Skeletal muscle satellite cell (primary cell): ENCODE data around the gene TMEM151A.
A peak's percentile ranks its signal among the peaks of the same experiment; 100 is the strongest.
"Not testable (repeated sequence)": the region's sequence is repeated elsewhere in the genome, so short reads cannot be mapped to it uniquely, and the experiment has no call there.

Source experiments
- H3K27me3 ChIP-seq: 2 replicates; pipeline ENCODE4 v1.7.0; 2013; ENCODE audit warnings: low read length; ENCODE audit not compliant: control insufficient read depth, insufficient read depth
- H3K36me3 ChIP-seq: 2 replicates; pipeline ENCODE4 v1.7.0; 2013; ENCODE audit warnings: mild to moderate bottlenecking, control low read depth, low read length; ENCODE audit not compliant: insufficient read depth
- H3K4me1 ChIP-seq: 2 replicates; pipeline ENCODE4 v1.7.0; 2013; ENCODE audit warnings: low read length; ENCODE audit not compliant: control insufficient read depth, insufficient read depth
- H3K4me2 ChIP-seq: 2 replicates; pipeline ENCODE4 v1.7.0; 2013; ENCODE audit warnings: mild to moderate bottlenecking, low read length
- H3K4me3 ChIP-seq: 2 replicates; pipeline ENCODE4 v1.7.0; 2013; ENCODE audit warnings: low read length
- H3K9ac ChIP-seq: 2 replicates; pipeline ENCODE4 v1.7.0; 2013; ENCODE audit warnings: mild to moderate bottlenecking, low read depth, low read length, moderate library complexity
- H3K9me3 ChIP-seq: replicated peaks from 2 replicates; pipeline ENCODE4 v1.7.0; 2013; ENCODE audit warnings: mild to moderate bottlenecking, control low read depth, low read length

TMEM151A gene

GRCh38 chr11:66294626-66295620 is 3.2 kb downstream of the TMEM151A start:
- no peak overlapping the region for H3K4me2 ChIP-seq
- no peaks in the 10 kb centered on the region for H3K9me3 ChIP-seq
- peaks cover 3% of the 10 kb centered on the region for H3K4me1 ChIP-seq
- H3K36me3 ChIP-seq, result no peaks in the 10 kb centered on the region
- peaks cover 54% of the 10 kb centered on the region for H3K27me3 ChIP-seq
- H3K9ac ChIP-seq, result no peak overlapping the region
- H3K4me3 ChIP-seq, result no peak overlapping the region

DNA sequence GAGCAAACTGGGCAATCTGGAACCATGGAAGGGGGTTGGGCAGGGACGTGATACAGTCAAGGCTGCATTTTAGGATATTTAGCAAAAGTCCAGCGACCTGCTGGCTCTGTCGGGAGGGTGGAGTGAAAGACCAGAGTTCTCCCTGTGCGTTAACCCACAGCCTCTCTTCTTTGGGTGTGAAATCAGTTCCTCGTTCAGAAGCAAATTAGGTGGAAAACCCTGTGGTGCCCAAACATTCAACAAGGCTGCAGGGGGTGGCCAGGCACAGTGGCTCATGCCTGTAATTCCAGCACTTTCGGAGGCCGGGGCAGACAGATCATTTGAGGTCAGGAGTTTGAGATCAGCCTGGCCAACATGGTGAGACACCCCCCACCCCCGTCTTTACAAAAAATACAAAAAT is 5.9 kb downstream of the TMEM151A start:
- Histone ChIP-seq H3K4me2 (no peak overlapping the region), H3K4me3 (no peak overlapping the region), H3K9ac (no peak overlapping the region), H3K36me3 (no peaks in the 10 kb centered on the region), H3K9me3 (no peaks in the 10 kb centered on the region), H3K4me1 (no peaks in the 10 kb centered on the region), H3K27me3 (peaks cover 37% of the 10 kb centered on the region)

- Histone ChIP-seq H3K9me3 (no peaks in the 10 kb centered on the region), H3K4me1 (no peaks in the 10 kb centered on the region), H3K4me3 (no peak overlapping the region), H3K27me3 (peaks cover 21% of the 10 kb centered on the region), H3K4me2 (no peak overlapping the region), H3K36me3 (no peaks in the 10 kb centered on the region), H3K9ac (no peak overlapping the region)
These were observed 7.5 kb downstream of the TMEM151A start for GRCh38 chr11:66299186-66299585.

GRCh38 chr11:66302656-66303055 is 11.0 kb downstream of the TMEM151A start:
- Histone ChIP-seq H3K36me3 (no peaks in the 10 kb centered on the region), H3K9ac (no peak overlapping the region), H3K9me3 (no peaks in the 10 kb centered on the region), H3K4me1 (no peaks in the 10 kb centered on the region), H3K27me3 (peaks cover 10% of the 10 kb centered on the region), H3K4me2 (no peak overlapping the region), H3K4me3 (no peak overlapping the region)

- no peaks in the 10 kb centered on the region for H3K36me3 ChIP-seq
These were observed 17.8 kb downstream of the TMEM151A start for GRCh38 chr11:66309475-66309874.

GRCh38 chr11:66310324-66310723 is 18.6 kb downstream of the TMEM151A start:
- H3K27me3 ChIP-seq, result peaks cover 18% of the 10 kb centered on the region
- H3K9me3 ChIP-seq, result no peaks in the 10 kb centered on the region
- no peaks in the 10 kb centered on the region for H3K36me3 ChIP-seq
- no peak overlapping the region for H3K9ac ChIP-seq
- H3K4me2 ChIP-seq, result no peak overlapping the region
- peaks cover 11% of the 10 kb centered on the region for H3K4me1 ChIP-seq
- H3K4me3 ChIP-seq, result no peak overlapping the region

More at GRCh38 chr11:66309475-66309874, 17.8 kb downstream of the TMEM151A start:
- Histone ChIP-seq H3K4me1 (peaks cover 11% of the 10 kb centered on the region), H3K4me2 (no peak overlapping the region), H3K27me3 (peaks cover 18% of the 10 kb centered on the region), H3K9ac (no peak overlapping the region), H3K9me3 (no peaks in the 10 kb centered on the region), H3K4me3 (no peak overlapping the region)

DNA sequence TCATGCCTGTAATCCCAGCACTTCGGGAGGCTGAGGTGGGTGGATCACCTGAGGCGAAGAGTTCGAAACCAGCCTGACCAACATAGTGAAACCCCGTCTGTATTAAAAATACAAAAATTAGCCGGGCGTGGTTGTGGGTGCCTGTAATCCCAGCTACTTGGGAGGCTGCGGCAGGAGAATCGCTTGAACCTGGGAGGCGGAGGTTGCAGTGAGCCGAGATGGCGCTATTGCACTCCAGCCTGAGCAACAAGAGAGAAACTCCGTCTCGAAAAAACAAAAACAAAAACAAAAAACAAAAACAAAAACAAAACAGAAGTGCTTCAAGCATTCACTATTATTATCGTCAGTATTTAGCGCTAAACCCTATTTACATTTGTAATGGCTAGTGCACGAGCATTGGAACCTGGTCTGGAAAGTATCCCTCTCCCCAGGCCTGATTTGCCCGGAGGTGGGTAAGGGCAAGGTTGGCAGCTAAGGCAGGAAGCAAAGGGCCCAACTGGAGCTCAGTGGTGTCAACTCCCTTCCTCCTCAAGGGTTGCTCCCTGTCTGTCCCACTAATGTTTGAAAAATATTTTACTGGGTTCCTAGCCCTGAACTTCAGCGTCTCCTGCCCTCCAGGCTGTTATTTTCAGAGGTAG is 19.2 kb downstream of the TMEM151A start:
- not testable (repeated sequence) for H3K4me3 ChIP-seq, H3K9me3 ChIP-seq, H3K36me3 ChIP-seq, H3K9ac ChIP-seq, H3K4me2 ChIP-seq
- H3K27me3 ChIP-seq, result peaks cover 21% of the 10 kb centered on the region
- H3K4me1 ChIP-seq, result peaks cover 12% of the 10 kb centered on the region

DNA sequence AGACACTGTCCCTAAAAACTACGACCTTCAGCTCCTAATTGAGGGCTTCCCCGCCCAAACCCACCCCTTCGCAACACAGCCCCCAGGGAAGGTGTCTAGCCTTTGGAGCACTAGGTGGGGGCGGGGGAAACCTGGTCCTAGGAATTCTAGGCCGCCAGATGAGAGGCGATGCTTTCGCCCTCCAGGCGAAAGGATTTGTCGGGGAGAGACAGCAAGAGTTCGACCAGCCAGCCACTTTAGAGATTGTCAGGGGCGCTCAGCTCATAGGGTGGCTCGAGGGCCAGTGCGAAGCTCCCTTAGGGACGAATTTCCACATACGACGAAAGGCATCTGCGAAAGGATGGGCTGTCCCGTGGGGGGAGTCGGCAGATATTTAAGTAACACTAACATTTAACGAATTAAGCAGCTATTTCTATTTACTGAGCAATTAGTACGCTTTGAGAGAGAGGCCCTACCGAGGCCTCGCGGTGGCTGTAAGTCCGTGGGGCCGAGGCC is 19.8 kb downstream of the TMEM151A start:
- Histone ChIP-seq H3K27me3 (peaks cover 27% of the 10 kb centered on the region), H3K4me3 (peak overlapping the region; percentile 78), H3K9me3 (no peaks in the 10 kb centered on the region), H3K4me2 (peak overlapping the region; percentile 96), H3K9ac (peak overlapping the region; percentile 77), H3K36me3 (no peaks in the 10 kb centered on the region), H3K4me1 (peaks cover 18% of the 10 kb centered on the region)

DNA sequence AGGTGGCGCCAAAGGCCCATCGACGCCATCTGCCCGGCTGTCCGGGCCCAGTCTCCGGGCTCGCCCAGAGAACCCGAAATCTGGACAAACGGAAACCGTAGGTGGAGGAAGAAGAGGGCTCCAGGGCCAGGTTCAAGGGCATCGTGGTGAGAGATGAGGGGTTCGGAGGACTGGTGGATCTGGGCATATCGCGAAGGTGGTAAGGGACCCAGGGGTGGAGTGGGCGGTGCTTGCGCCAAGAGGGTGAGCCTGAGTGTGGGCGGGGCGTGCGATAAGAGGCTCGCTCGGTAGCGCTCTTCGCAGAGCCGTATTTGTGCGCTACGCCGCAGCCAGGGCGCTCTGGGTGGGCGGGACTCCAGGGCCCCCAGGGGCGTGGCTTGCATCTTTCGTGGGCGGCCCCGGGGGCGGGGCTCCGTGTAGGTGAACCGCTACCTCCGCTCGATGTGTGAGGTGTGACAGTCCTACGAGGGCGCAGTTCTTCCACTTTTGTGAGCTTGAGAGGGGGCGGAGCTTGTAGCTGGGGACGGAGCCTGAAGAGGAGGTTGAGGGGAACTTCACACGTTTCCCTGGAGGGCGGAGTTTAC is 20.4 kb downstream of the TMEM151A start:
- H3K4me3 ChIP-seq, result peak overlapping the region; percentile 78
- peaks cover 20% of the 10 kb centered on the region for H3K4me1 ChIP-seq
- peak overlapping the region; percentile 77 for H3K9ac ChIP-seq
- H3K27me3 ChIP-seq, result peaks cover 27% of the 10 kb centered on the region
- H3K9me3 ChIP-seq, result no peaks in the 10 kb centered on the region
- no peaks in the 10 kb centered on the region for H3K36me3 ChIP-seq
- peak overlapping the region; percentile 96 for H3K4me2 ChIP-seq

DNA sequence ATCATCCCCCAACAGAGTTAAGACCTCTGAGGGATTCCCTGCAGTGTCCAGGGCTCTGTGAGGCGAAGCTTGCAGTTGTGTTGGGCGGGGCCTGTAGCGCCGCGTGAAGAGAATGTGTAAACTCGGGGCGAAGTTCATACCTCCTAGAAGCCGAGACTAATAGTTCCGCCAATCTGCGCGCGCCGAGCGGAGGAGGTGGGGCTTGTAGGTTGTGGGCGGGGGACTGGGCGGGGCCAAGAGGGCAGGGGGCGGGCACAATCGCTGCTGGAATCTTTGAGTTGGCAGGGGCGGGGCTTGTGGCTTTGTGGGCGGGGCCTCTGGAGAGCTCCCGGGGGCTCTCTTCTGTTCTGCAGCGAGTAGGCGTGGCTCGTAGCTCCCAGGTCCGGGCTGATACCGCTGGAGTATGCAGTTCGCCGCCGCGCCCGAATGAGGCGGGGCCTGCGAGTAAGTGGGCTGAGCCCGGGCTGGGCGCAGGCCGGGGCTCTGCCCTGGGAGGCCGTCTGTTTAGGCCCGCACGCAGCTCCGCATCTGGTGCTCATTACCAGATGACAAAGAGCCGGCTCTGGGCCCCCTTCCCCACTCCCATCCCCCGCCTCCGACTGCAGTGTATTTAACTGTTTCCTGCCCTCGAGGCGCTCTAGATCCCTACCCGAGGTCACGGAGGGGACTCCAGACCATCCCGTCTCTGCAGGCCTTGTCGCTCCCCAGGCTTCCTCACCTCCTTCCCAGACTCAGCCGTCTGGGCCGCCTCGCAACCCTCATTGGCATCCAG is 21.0 kb downstream of the TMEM151A start:
- Histone ChIP-seq H3K4me1 (peaks cover 27% of the 10 kb centered on the region), H3K9me3 (no peaks in the 10 kb centered on the region), H3K9ac (peak overlapping the region; percentile 77)

More for the DNA sequence above, 21.0 kb downstream of the TMEM151A start:
- Histone ChIP-seq H3K27me3 (peaks cover 21% of the 10 kb centered on the region), H3K4me3 (peak overlapping the region; percentile 78), H3K4me2 (peak overlapping the region; percentile 96), H3K36me3 (no peaks in the 10 kb centered on the region)
